Keratinocyte (primary cell): ENCODE measurements around the gene DPP9. TPM values are rescaled to one million over a fixed set of nuclear protein-coding genes. Genes with fewer than 3 reads are reported as not detected.
"Not testable (repeated sequence)": the region's sequence is repeated elsewhere in the genome, so short reads cannot be mapped to it uniquely, and the experiment has no call there.

Source experiments
- DNase-seq: peaks from one replicate; pipeline ENCODE4 v3.0.0-alpha.2; 2011; ENCODE audit warnings: low read depth, missing footprints, low spot score
- FAIRE-seq: peaks from 2 replicates; lab custom pipeline; 2011; peaks lifted over from hg19 to GRCh38; lab: Jason Lieb, UNC
- H2AFZ ChIP-seq: 2 replicates; pipeline ENCODE4 v1.6.0; 2012; ENCODE audit warnings: low read length, control low read depth, inconsistent platforms; ENCODE audit not compliant: control insufficient read depth
- H3K27ac ChIP-seq: 2 replicates; pipeline ENCODE4 v1.5.1; 2011; ENCODE audit warnings: low read length; ENCODE audit not compliant: control insufficient read depth, insufficient read depth
- H3K27me3 ChIP-seq: 3 replicates; pipeline ENCODE4 v1.6.0; 2011; ENCODE audit warnings: low read length; ENCODE audit not compliant: control insufficient read depth, insufficient read depth; ENCODE audit errors: extremely low read depth
- H3K36me3 ChIP-seq, 2 experiments: 2 replicates in 1 of 2; 3 replicates in 1 of 2; pipeline ENCODE4 v1.5.1; 2011; ENCODE audit warnings: low read length in 2 of 2, mild to moderate bottlenecking in 1 of 2; ENCODE audit not compliant: control insufficient read depth in 2 of 2, insufficient read depth in 2 of 2; ENCODE audit errors: extremely low read depth in 1 of 2
- H3K4me1 ChIP-seq: 3 replicates; pipeline ENCODE4 v1.5.1; 2011; ENCODE audit warnings: low read length; ENCODE audit not compliant: control insufficient read depth, insufficient read depth; ENCODE audit errors: extremely low read depth
- H3K4me2 ChIP-seq: 3 replicates; pipeline ENCODE4 v1.6.0; 2011; ENCODE audit warnings: low read depth, low read length; ENCODE audit not compliant: control insufficient read depth, insufficient read depth; ENCODE audit errors: extremely low read depth
- H3K4me3 ChIP-seq, 3 experiments: fragments of 200-600 bp in 1 of 3; sonication (generic) in 1 of 3; 2 replicates in 2 of 3; 3 replicates in 1 of 3; pipeline ENCODE4 v1.5.1; 2011 to 2016; ENCODE audit warnings: low read length in 3 of 3, mild to moderate bottlenecking in 3 of 3, control low read depth in 2 of 3, inconsistent platforms in 1 of 3, low read depth in 1 of 3, mixed read lengths in 1 of 3, mixed run types in 1 of 3, moderate library complexity in 1 of 3; ENCODE audit not compliant: control insufficient read depth in 2 of 3, insufficient read depth in 2 of 3; ENCODE audit errors: extremely low read depth in 1 of 3
- H3K79me2 ChIP-seq: 2 replicates; pipeline ENCODE4 v1.6.0; 2012; ENCODE audit warnings: low read length; ENCODE audit not compliant: control insufficient read depth, insufficient read depth
- H3K9ac ChIP-seq: 3 replicates; pipeline ENCODE4 v1.6.0; 2011; ENCODE audit warnings: low read length; ENCODE audit not compliant: control insufficient read depth, insufficient read depth; ENCODE audit errors: extremely low read depth
- H3K9me1 ChIP-seq: 3 replicates; pipeline ENCODE4 v1.6.0; 2011; ENCODE audit warnings: low read length; ENCODE audit not compliant: control insufficient read depth, insufficient read depth; ENCODE audit errors: extremely low read depth
- H3K9me3 ChIP-seq: 2 replicates; pipeline ENCODE4 v1.5.1; 2012; ENCODE audit warnings: low read depth, low read length; ENCODE audit not compliant: control insufficient read depth
- H4K20me1 ChIP-seq: 3 replicates; pipeline ENCODE4 v1.6.0; 2011; ENCODE audit warnings: low read length; ENCODE audit not compliant: control insufficient read depth, insufficient read depth; ENCODE audit errors: extremely low read depth
- EZH2 ChIP-seq: IDR thresholded peaks from one replicate; pipeline ENCODE4 v1.6.1; 2012; ENCODE audit warnings: inconsistent platforms, mild to moderate bottlenecking, low read length, moderate library complexity
- dilution Hi-C: fragments of 300-500 bp; cut with MboI; formaldehyde crosslinking; loops from one replicate; pipeline ENCODE4 v1.7.0; 2020; ENCODE audit warnings: low sequenced_read_pairs; ENCODE audit not compliant: extremely low pct_ligation_motif_present
- polyA plus RNA-seq, 5 experiments: library from polyadenylated mRNA; depleted of rRNA in 3 of 5; stranded (reverse) in 3 of 5; stranded (forward) in 1 of 5; unstranded in 1 of 5; fragments of >200 nt; gene quantifications; 1 replicate in 1 of 5; 2 replicates in 3 of 5; 3 replicates in 1 of 5; pipeline versions ENCODE4 v1.2.1 to v1.2.3, GENCODE V29; 2011 to 2012; ENCODE audit warnings: missing spikeins in 2 of 5, low read depth in 1 of 5, low replicate concordance in 1 of 5
- TF ChIP-seq, protein P1 (sequence below), 3 experiments: IDR thresholded peaks in 1 of 3; conservative IDR thresholded peaks in 1 of 3; optimal IDR thresholded peaks in 1 of 3; 2 replicates in 2 of 3; 3 replicates in 1 of 3; pipeline versions ENCODE3 to v1.5.1; 2011; ENCODE audit warnings: low read length in 3 of 3, mild to moderate bottlenecking in 3 of 3, moderate library complexity in 2 of 3, control low read depth in 1 of 3, inconsistent platforms in 1 of 3; ENCODE audit not compliant: insufficient read depth in 2 of 3; ENCODE audit errors: extremely low read depth in 1 of 3

DPP9 gene
- polyA plus RNA-seq, 1 donor (not counting 4 experiments of a cell fraction or from before 2014, with no cell fraction given), result 19.2 TPM

DNA sequence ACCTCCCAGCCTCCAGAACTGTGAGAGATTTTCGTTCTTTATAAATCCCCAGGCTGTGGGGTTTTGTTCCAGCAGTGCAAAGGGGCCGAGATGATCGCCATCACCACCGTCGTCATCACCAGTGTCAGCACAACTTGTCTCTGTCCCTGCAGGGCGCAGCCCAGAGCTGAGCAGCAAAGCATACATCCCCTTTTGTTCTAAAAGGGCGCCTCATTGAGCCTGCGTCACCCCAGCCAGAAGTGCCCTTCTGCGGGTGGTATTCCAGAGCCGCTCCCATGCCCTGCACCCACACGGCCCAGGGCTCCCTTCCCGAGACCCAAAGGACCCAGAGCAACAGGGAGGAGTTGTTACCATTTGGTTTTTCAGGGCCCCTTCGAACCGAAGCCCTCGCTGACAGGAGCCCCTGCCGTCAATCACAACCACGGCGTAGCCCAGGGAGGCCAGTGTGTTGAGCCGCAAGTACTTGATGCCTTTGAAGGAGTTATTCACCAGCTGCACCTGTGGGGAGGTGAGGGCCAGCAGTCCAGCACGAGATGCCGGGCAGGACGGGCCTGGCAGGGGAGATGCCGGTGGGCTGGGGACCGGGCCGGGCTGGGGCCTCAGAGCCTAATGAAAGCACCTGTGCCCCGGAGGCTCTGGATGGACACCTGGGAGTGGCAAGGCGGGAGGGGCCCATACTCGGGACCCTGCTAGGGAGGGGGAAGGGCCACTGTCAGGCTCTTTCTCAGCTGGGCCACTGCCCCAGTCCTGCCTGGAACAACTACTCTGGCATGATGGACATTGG is 39.1 kb downstream of the DPP9 start:
- Histone ChIP-seq H3K4me2 (no peak overlapping the region), H3K4me3 (no peak overlapping the region), H3K9ac (no peak overlapping the region), H3K9me1 (no peaks in the 10 kb centered on the region), H3K9me3 (no peaks in the 10 kb centered on the region), H3K27ac (no peak overlapping the region), H3K27me3 (no peaks in the 10 kb centered on the region), H2AFZ (no peak overlapping the region), H3K4me1 (no peaks in the 10 kb centered on the region), H4K20me1 (no peaks in the 10 kb centered on the region), H3K79me2 (no peaks in the 10 kb centered on the region), H3K36me3 (peaks cover 52 to 53% of the 10 kb centered on the region in 2 experiments)
- no peak for TF ChIP-seq EZH2
- TF ChIP-seq, protein P1, sequence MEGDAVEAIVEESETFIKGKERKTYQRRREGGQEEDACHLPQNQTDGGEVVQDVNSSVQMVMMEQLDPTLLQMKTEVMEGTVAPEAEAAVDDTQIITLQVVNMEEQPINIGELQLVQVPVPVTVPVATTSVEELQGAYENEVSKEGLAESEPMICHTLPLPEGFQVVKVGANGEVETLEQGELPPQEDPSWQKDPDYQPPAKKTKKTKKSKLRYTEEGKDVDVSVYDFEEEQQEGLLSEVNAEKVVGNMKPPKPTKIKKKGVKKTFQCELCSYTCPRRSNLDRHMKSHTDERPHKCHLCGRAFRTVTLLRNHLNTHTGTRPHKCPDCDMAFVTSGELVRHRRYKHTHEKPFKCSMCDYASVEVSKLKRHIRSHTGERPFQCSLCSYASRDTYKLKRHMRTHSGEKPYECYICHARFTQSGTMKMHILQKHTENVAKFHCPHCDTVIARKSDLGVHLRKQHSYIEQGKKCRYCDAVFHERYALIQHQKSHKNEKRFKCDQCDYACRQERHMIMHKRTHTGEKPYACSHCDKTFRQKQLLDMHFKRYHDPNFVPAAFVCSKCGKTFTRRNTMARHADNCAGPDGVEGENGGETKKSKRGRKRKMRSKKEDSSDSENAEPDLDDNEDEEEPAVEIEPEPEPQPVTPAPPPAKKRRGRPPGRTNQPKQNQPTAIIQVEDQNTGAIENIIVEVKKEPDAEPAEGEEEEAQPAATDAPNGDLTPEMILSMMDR (optimal IDR thresholded peaks at IDR 0.05 in 1 of 3, IDR thresholded peaks at IDR 0.05 in 1 of 3, conservative IDR thresholded peaks at IDR 0.05 in 1 of 3; ENCODE audit: extremely low read depth in 1 of 3, insufficient read depth in 2 of 3, low read length in 3 of 3), result no peak
- dilution Hi-C loops, result no loop called here
- DNase-seq (no peak), FAIRE-seq (no peak)

DNA sequence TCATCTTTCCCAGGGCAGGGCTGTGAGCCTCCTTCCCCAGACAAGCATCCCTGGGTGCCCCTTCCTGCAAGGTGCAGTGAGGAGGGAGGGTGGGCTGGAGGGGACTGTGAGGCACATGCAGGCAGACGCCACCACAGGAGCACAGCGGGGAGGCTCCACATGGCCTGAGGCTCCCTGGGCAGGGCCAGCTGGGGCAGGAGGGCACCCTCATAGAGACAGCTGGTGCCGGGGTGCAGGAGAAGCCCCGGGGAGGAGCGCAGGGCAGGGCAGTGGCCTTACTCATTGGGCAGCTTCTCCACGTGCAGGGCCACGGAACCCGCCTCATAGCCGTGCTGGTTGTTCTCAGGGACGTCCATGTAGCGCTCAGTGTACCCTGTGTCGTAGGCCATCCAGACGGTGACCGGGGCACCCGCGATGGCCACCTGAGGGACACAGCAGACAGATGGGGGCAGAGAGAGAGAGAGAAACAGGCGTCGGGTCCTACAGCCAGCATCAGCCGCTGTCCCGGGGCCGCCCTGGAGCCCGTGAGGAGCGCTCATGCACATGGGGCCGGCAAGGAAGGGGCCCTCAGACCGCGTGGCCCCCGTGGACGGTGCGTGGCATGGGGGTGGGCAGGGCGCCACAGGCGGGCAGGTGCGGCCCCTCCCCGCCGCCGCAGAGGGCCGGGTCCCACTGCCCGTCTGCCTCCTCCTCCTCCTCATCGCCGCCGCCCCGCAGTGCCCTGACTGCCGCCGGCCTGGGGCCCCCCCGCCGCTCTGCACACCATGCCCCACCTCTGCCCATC is 41.0 kb downstream of the DPP9 start:
- no peak overlapping the region for H2AFZ ChIP-seq
- dilution Hi-C loops, result no loop called here

DNA sequence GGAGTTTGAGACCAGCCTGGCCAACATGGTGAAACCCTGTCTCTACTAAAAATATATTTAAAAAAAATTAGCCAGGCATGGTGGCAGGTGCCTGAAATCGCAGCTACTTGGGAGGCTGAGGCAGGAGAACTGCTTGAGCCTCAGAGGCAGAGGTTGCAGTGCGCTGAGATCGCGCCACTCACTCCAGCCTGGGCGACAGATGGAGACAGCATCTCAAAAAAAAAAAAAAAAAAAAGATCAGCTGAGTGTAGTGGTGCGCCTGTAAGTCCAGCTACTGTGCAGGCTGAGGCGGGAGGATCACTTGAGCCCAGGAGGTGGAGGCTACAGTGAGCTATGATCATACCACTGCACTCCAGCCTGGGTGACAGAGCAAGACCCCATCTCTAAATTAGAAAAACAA is 43.6 kb downstream of the DPP9 start:
- H4K20me1 ChIP-seq, H3K4me3 ChIP-seq, H3K27me3 ChIP-seq, dilution Hi-C loops, H3K9ac ChIP-seq, H3K9me3 ChIP-seq, H3K4me2 ChIP-seq, FAIRE-seq, H2AFZ ChIP-seq, DNase-seq, H3K27ac ChIP-seq, H3K79me2 ChIP-seq, H3K9me1 ChIP-seq, H3K4me1 ChIP-seq: not testable (repeated sequence)
- peaks cover 44 to 52% of the 10 kb centered on the region in 2 experiments for H3K36me3 ChIP-seq

More for the DNA sequence above, 41.0 kb downstream of the DPP9 start:
- no peak overlapping the region for H3K4me3 ChIP-seq
- no peaks in the 10 kb centered on the region for H3K4me1 ChIP-seq
- DNase-seq (no peak), FAIRE-seq (no peak)
- H3K27ac ChIP-seq, result no peak overlapping the region
- H3K36me3 ChIP-seq, result peaks cover 51 to 53% of the 10 kb centered on the region in 2 experiments
- TF ChIP-seq, protein P1 (optimal IDR thresholded peaks at IDR 0.05 in 1 of 3, IDR thresholded peaks at IDR 0.05 in 1 of 3, conservative IDR thresholded peaks at IDR 0.05 in 1 of 3; ENCODE audit: extremely low read depth in 1 of 3, insufficient read depth in 2 of 3, low read length in 3 of 3), result no peak
- TF ChIP-seq EZH2, result no peak
- H3K27me3 ChIP-seq, result no peaks in the 10 kb centered on the region
- H3K9me3 ChIP-seq, result no peaks in the 10 kb centered on the region
- no peak overlapping the region for H3K4me2 ChIP-seq
- no peak overlapping the region for H3K9ac ChIP-seq
- no peaks in the 10 kb centered on the region for H3K9me1 ChIP-seq
- H3K79me2 ChIP-seq, result no peaks in the 10 kb centered on the region
- H4K20me1 ChIP-seq, result no peaks in the 10 kb centered on the region
